ENCODE measurements around the gene KCNQ5.

Gene KCNQ5

GRCh38 chr6:72905705-72906478 is 284.0 kb downstream of the KCNQ5 start:
- H4K20me1 ChIP-seq (ENCODE audit: control insufficient read depth, insufficient read depth, low read depth, low read length): no peaks in the 10 kb centered on the region
- H3K9me2 ChIP-seq (replicated peaks; ENCODE audit: control insufficient read depth, low read length): no peaks in the 10 kb centered on the region
- TF ChIP-seq EZH2phosphoT487 (IDR thresholded peaks at IDR 0.05; ENCODE audit: borderline replicate concordance, low read length): no peak
- TF ChIP-seq, protein P1, sequence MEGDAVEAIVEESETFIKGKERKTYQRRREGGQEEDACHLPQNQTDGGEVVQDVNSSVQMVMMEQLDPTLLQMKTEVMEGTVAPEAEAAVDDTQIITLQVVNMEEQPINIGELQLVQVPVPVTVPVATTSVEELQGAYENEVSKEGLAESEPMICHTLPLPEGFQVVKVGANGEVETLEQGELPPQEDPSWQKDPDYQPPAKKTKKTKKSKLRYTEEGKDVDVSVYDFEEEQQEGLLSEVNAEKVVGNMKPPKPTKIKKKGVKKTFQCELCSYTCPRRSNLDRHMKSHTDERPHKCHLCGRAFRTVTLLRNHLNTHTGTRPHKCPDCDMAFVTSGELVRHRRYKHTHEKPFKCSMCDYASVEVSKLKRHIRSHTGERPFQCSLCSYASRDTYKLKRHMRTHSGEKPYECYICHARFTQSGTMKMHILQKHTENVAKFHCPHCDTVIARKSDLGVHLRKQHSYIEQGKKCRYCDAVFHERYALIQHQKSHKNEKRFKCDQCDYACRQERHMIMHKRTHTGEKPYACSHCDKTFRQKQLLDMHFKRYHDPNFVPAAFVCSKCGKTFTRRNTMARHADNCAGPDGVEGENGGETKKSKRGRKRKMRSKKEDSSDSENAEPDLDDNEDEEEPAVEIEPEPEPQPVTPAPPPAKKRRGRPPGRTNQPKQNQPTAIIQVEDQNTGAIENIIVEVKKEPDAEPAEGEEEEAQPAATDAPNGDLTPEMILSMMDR (IDR thresholded peaks at IDR 0.05; ENCODE audit: low read depth, low read length, poor library complexity, severe bottlenecking): no peak
- peaks cover 62% of the 10 kb centered on the region for H3K79me2 ChIP-seq (ENCODE audit: control insufficient read depth, low read length)
- H3K9me3 ChIP-seq (ENCODE audit: control insufficient read depth, insufficient read depth, low read length): no peaks in the 10 kb centered on the region
- no peaks in the 10 kb centered on the region for H3F3A ChIP-seq (ENCODE audit: control insufficient read depth, insufficient read depth)
- H3K27ac ChIP-seq (ENCODE audit: low read depth, low read length): no peak overlapping the region
- no peak overlapping the region for H3K4me2 ChIP-seq (ENCODE audit: low read length)
- H3K36me3 ChIP-seq (ENCODE audit: control insufficient read depth, low read length): no peaks in the 10 kb centered on the region
- no peaks in the 10 kb centered on the region for H3K4me1 ChIP-seq (ENCODE audit: control insufficient read depth, low read length)
- no peaks in the 10 kb centered on the region for H3K27me3 ChIP-seq (ENCODE audit: control insufficient read depth, low read length)
- no peak overlapping the region for H3K4me3 ChIP-seq (ENCODE audit: low read length)

GRCh38 chr6:72911463-72912155 is 289.7 kb downstream of the KCNQ5 start:
- Histone ChIP-seq H3K9me2 (replicated peaks; ENCODE audit: control insufficient read depth, low read length) (no peaks in the 10 kb centered on the region), H3K36me3 (ENCODE audit: control insufficient read depth, low read length) (no peaks in the 10 kb centered on the region), H3F3A (ENCODE audit: control insufficient read depth, insufficient read depth) (no peaks in the 10 kb centered on the region), H3K9me3 (ENCODE audit: control insufficient read depth, insufficient read depth, low read length) (no peaks in the 10 kb centered on the region), H3K4me3 (ENCODE audit: low read length) (no peak overlapping the region), H3K4me2 (ENCODE audit: low read length) (no peak overlapping the region), H3K27me3 (ENCODE audit: control insufficient read depth, low read length) (no peaks in the 10 kb centered on the region), H4K20me1 (ENCODE audit: control insufficient read depth, insufficient read depth, low read depth, low read length) (no peaks in the 10 kb centered on the region), H3K4me1 (ENCODE audit: control insufficient read depth, low read length) (no peaks in the 10 kb centered on the region), H3K27ac (ENCODE audit: low read depth, low read length) (no peak overlapping the region), H3K79me2 (ENCODE audit: control insufficient read depth, low read length) (peaks cover 20% of the 10 kb centered on the region)
- no peak for TF ChIP-seq EZH2phosphoT487 (IDR thresholded peaks at IDR 0.05; ENCODE audit: borderline replicate concordance, low read length)
- TF ChIP-seq, protein P1 (IDR thresholded peaks at IDR 0.05; ENCODE audit: low read depth, low read length, poor library complexity, severe bottlenecking): no peak

DNA sequence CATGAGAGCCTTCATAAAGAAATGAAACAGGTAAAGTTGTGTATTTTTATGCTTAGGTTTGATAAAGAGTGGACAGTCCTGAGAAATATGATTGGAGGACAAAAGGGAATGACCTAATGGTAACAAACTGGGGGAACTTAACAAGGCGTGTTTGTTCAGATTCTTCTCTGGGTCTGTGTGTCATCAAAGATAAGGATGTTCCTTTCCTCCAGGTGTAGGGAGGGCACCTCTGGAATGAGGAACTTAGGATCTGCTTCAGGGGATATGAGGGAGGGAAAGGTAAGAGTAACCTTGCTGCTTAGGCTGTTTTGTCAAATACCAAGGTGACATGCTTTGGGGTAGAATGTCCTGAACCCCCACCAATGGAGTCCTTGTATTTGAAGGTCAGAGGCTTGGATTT is 291.9 kb downstream of the KCNQ5 start:
- H3K79me2 ChIP-seq (ENCODE audit: control insufficient read depth, low read length): peaks cover 20% of the 10 kb centered on the region
- H3K36me3 ChIP-seq (ENCODE audit: control insufficient read depth, low read length): no peaks in the 10 kb centered on the region
- no peak overlapping the region for H3K4me3 ChIP-seq (ENCODE audit: low read length)
- no peaks in the 10 kb centered on the region for H3K9me3 ChIP-seq (ENCODE audit: control insufficient read depth, insufficient read depth, low read length)
- TF ChIP-seq, protein P1 (IDR thresholded peaks at IDR 0.05; ENCODE audit: low read depth, low read length, poor library complexity, severe bottlenecking): no peak
- TF ChIP-seq EZH2phosphoT487 (IDR thresholded peaks at IDR 0.05; ENCODE audit: borderline replicate concordance, low read length): no peak
- no peaks in the 10 kb centered on the region for H3K9me2 ChIP-seq (replicated peaks; ENCODE audit: control insufficient read depth, low read length)
- H3K4me1 ChIP-seq (ENCODE audit: control insufficient read depth, low read length): no peaks in the 10 kb centered on the region
- no peak overlapping the region for H3K27ac ChIP-seq (ENCODE audit: low read depth, low read length)
- H4K20me1 ChIP-seq (ENCODE audit: control insufficient read depth, insufficient read depth, low read depth, low read length): no peaks in the 10 kb centered on the region
- H3K27me3 ChIP-seq (ENCODE audit: control insufficient read depth, low read length): no peaks in the 10 kb centered on the region
- H3K4me2 ChIP-seq (ENCODE audit: low read length): no peak overlapping the region
- no peaks in the 10 kb centered on the region for H3F3A ChIP-seq (ENCODE audit: control insufficient read depth, insufficient read depth)

Data from DOHH2 (cell line).